ENCODE measurements around the gene WNK2. TPM values are rescaled to one million over a fixed set of nuclear protein-coding genes. Genes with fewer than 3 reads are reported as not detected.

Gene WNK2
- total RNA-seq, 1 experiment from 2014 or later: 69.4 TPM

DNA sequence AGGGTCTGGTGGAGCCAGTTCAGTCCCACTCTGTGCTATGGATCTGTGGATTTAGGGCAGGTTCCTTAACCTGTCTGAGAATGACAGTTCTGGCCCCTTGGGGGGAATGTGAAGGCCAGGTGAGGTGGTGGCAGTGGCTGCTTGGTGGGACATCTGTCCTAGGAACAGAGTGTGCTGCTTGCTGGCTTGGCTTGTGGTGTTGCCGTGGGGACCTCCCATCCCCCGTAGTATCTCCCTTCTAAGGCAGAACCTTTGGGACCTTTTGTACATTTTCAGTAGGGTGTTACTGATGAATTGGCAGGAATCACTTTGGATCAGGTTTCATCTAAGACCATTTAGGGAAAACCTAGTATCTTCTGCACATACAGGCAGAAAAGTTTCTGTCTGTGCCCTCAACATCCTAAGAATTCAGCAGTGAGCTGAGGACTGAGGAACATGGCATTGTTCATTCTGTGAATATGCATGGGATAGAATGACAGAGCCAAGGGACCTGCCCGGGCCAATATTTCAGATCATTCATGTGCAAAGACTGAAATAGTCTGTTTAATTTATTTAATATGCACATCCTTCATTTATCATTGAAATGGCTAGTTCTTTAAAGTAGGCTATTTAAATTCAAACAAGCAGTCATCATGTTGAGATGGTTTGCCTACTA lies 64.6 kb downstream of the WNK2 start:
- H3K14ac ChIP-seq (ENCODE audit: insufficient read depth, low read length): no peak overlapping the region
- no peaks in the 10 kb centered on the region; the same call in 1 of the 2 replicates for H3K4me1 ChIP-seq (ENCODE audit: insufficient read depth, low read length)
- no peak overlapping the region for H2BK5ac ChIP-seq (ENCODE audit: insufficient read length, low read length)
- peak overlapping the region; percentile 5 for H3K18ac ChIP-seq (ENCODE audit: insufficient read length, low read depth, low read length)
- no CpG with 5 or more reads among the region's 3 CpGs for WGBS (ENCODE audit: extremely low coverage, insufficient read length, low lambda C conversion rate)
- H2BK120ac ChIP-seq (ENCODE audit: low read depth, low read length, poor library complexity, severe bottlenecking): no peak overlapping the region
- H3K79me1 ChIP-seq (ENCODE audit: insufficient read depth, low read depth, low read length, poor library complexity, severe bottlenecking): no peaks in the 10 kb centered on the region
- H3K56ac ChIP-seq (ENCODE audit: insufficient read length, low read depth, low read length): no peak overlapping the region
- H3K9me3 ChIP-seq (ENCODE audit: control insufficient read depth, low read depth, low read length): no peaks in the 10 kb centered on the region
- H2BK20ac ChIP-seq (ENCODE audit: low read depth, low read length, poor library complexity, severe bottlenecking): no peak overlapping the region
- H4K20me1 ChIP-seq (ENCODE audit: control insufficient read depth, insufficient read depth, insufficient read length): no peaks in the 10 kb centered on the region
- DNase-seq: no peak
- H3K23ac ChIP-seq (ENCODE audit: insufficient read length, low read depth, low read length): no peak overlapping the region
- H4K5ac ChIP-seq (ENCODE audit: insufficient read length, low read depth, low read length): no peak overlapping the region
- peak overlapping the region in 1 of 3 experiments; percentile 54; a peak in 2 of 7 replicates for H3K27ac Mint-ChIP-seq
- no peaks in the 10 kb centered on the region for H3K27me3 ChIP-seq (ENCODE audit: insufficient read depth, low read length)
- H2BK12ac ChIP-seq (ENCODE audit: insufficient read length, low read depth, low read length): no peak overlapping the region
- no peak overlapping the region for H2BK15ac ChIP-seq (ENCODE audit: low read depth, low read length)
- H3K79me2 ChIP-seq (ENCODE audit: insufficient read depth, low read length): no peaks in the 10 kb centered on the region
- no peaks in the 10 kb centered on the region for H3K27me3 Mint-ChIP-seq (ENCODE audit: low read depth)
- H2AFZ ChIP-seq (ENCODE audit: low read length): no peak overlapping the region
- H3K27ac ChIP-seq (ENCODE audit: insufficient read length, low read depth, low read length): no peak overlapping the region
- H3K36me3 Mint-ChIP-seq (ENCODE audit: insufficient read depth in 1 of 3, low read depth in 3 of 3): peaks cover 2 to 15% (median 11%) of the 10 kb centered on the region in 3 experiments; a peak in 3 of 7 replicates
- H3K9me3 Mint-ChIP-seq: no peaks in the 10 kb centered on the region
- TF ChIP-seq, protein P1, sequence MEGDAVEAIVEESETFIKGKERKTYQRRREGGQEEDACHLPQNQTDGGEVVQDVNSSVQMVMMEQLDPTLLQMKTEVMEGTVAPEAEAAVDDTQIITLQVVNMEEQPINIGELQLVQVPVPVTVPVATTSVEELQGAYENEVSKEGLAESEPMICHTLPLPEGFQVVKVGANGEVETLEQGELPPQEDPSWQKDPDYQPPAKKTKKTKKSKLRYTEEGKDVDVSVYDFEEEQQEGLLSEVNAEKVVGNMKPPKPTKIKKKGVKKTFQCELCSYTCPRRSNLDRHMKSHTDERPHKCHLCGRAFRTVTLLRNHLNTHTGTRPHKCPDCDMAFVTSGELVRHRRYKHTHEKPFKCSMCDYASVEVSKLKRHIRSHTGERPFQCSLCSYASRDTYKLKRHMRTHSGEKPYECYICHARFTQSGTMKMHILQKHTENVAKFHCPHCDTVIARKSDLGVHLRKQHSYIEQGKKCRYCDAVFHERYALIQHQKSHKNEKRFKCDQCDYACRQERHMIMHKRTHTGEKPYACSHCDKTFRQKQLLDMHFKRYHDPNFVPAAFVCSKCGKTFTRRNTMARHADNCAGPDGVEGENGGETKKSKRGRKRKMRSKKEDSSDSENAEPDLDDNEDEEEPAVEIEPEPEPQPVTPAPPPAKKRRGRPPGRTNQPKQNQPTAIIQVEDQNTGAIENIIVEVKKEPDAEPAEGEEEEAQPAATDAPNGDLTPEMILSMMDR (conservative IDR thresholded peaks at IDR 0.05): no peak
- no peaks in the 10 kb centered on the region for H3K23me2 ChIP-seq (ENCODE audit: insufficient read length, low read depth, low read length, poor library complexity, severe bottlenecking)
- no peak overlapping the region for H2AK5ac ChIP-seq (ENCODE audit: insufficient read length, low read length)
- H3K4ac ChIP-seq (ENCODE audit: low read depth, low read length): no peak overlapping the region
- no peak overlapping the region for H4K8ac ChIP-seq (replicated peaks; ENCODE audit: insufficient read length, low read depth, low read length)
- H3T11ph ChIP-seq (ENCODE audit: low read length): no peak overlapping the region
- H3K4me3 Mint-ChIP-seq: no peak overlapping the region
- H3K4me1 Mint-ChIP-seq: peaks cover 11 to 17% of the 10 kb centered on the region in 2 experiments
- no peak overlapping the region for H3K4me2 ChIP-seq (ENCODE audit: insufficient read depth, insufficient read length, low read length)
- no peak overlapping the region for H3K9ac ChIP-seq (ENCODE audit: extremely low read depth, insufficient read length, low read length)
- no peak overlapping the region for H4K91ac ChIP-seq (ENCODE audit: insufficient read length, low read depth, low read length)

All from H9 (cell line).